HT1080 (cell line): ENCODE data around the gene MAP2K1. TPM values are rescaled to one million over a fixed set of nuclear protein-coding genes. Genes with fewer than 3 reads are reported as not detected.
"Not testable (repeated sequence)": the region's sequence is repeated elsewhere in the genome, so short reads cannot be mapped to it uniquely, and the experiment has no call there.

Source experiments
- DNase-seq: peaks from one replicate; pipeline ENCODE4 v3.0.0-alpha.2; 2015; ENCODE audit warnings: low read depth
- total RNA-seq: library from RNA; depleted of rRNA; stranded (reverse); fragments of >200 nt; shearing (Covaris generic); gene quantifications from 2 replicates; pipeline ENCODE4 v1.2.3, GENCODE V29; 2014

The MAP2K1 gene
- total RNA-seq, 1 experiment from 2014 or later = 63.5 TPM

- DNase-seq = no peak
These were observed 87.4 kb downstream of the MAP2K1 start for GRCh38 chr15:66474135-66474534.

GRCh38 chr15:66474963-66475362 is 88.3 kb downstream of the MAP2K1 start:
- no peak for DNase-seq

GRCh38 chr15:66476535-66476934 is 89.8 kb downstream of the MAP2K1 start:
- DNase-seq = no peak

- DNase-seq = no peak
These were observed 90.3 kb downstream of the MAP2K1 start for GRCh38 chr15:66477011-66477410.

GRCh38 chr15:66480267-66480666 is 93.6 kb downstream of the MAP2K1 start:
- DNase-seq = no peak

GRCh38 chr15:66481107-66481856 is 94.6 kb downstream of the MAP2K1 start:
- peak; percentile 24 for DNase-seq

GRCh38 chr15:66482539-66482938 is 95.8 kb downstream of the MAP2K1 start:
- no peak for DNase-seq

GRCh38 chr15:66483131-66483566 is 96.4 kb downstream of the MAP2K1 start:
- peak; percentile 39 for DNase-seq

- no peak for DNase-seq
These were observed 97.9 kb downstream of the MAP2K1 start for GRCh38 chr15:66484539-66485112.

- no peak for DNase-seq
These were observed 100.2 kb downstream of the MAP2K1 start for GRCh38 chr15:66486887-66487286.

- no peak for DNase-seq
These were observed 101.8 kb downstream of the MAP2K1 start for GRCh38 chr15:66488525-66488924.

GRCh38 chr15:66489179-66489791 is 102.6 kb downstream of the MAP2K1 start:
- no peak for DNase-seq

- DNase-seq = no peak
These were observed 105.1 kb downstream of the MAP2K1 start for GRCh38 chr15:66491846-66492245.

GRCh38 chr15:66494262-66494661 is 107.5 kb downstream of the MAP2K1 start:
- DNase-seq = no peak

- DNase-seq = no peak
These were observed 110.3 kb downstream of the MAP2K1 start for GRCh38 chr15:66496951-66497501.

- peak; percentile 97 for DNase-seq
These were observed 111.1 kb downstream of the MAP2K1 start, which contains the start of gene SNAPC5 for GRCh38 chr15:66497502-66498455. Gene SNAPC5 (minus strand): TSS chr15:66497762. CDS start chr15:66497731, 31 bp downstream.

- peak; percentile 41 for DNase-seq
These were observed 112.0 kb downstream of the MAP2K1 start for GRCh38 chr15:66498501-66499386.

- not testable (repeated sequence) for DNase-seq
These were observed 113.6 kb downstream of the MAP2K1 start for GRCh38 chr15:66500346-66500745.

GRCh38 chr15:66502491-66502890 is 115.8 kb downstream of the MAP2K1 start:
- no peak for DNase-seq
